ENCODE data around the gene NNMT. TPM values are rescaled to one million over a fixed set of nuclear protein-coding genes. Genes with fewer than 3 reads are reported as not detected.

NNMT gene
- total and polyA plus RNA-seq, 9 of the 15 experiments (the other 6 are each of a cell fraction or from before 2014, with no cell fraction given): 6.1 to 15.0 (median 11.2) TPM

GRCh38 chr11:114275280-114275679, 20.9 kb upstream of the NNMT start (continued):
- no peak for TF ChIP-seq ZNF436 (CRISPR knock-in tag; IDR thresholded peaks at IDR 0.05)
- TF ChIP-seq FOXP4 (CRISPR knock-in tag; IDR thresholded peaks at IDR 0.05; ENCODE audit: borderline replicate concordance): no peak
- no peak for TF ChIP-seq HNRNPK (IDR thresholded peaks at IDR 0.05; ENCODE audit: low read depth, low read length, poor library complexity, severe bottlenecking)
- no peak for TF ChIP-seq ZNF174 (CRISPR knock-in tag; IDR thresholded peaks at IDR 0.05)
- no peak for TF ChIP-seq ZNF134 (CRISPR knock-in tag; conservative IDR thresholded peaks at IDR 0.05)
- TF ChIP-seq RAD51 (IDR thresholded peaks at IDR 0.05; ENCODE audit: borderline replicate concordance, low read depth): no peak
- no peak for TF ChIP-seq ZNF41 (CRISPR knock-in tag; conservative IDR thresholded peaks at IDR 0.05)
- no peak for TF ChIP-seq ZNF449 (CRISPR knock-in tag; IDR thresholded peaks at IDR 0.05)
- TF ChIP-seq CBX3 (IDR thresholded peaks at IDR 0.05; ENCODE audit: borderline replicate concordance in 1 of 2, low read length in 2 of 2): no peak

Data from K562 (cell line).